Kidney tubule cell (primary cell): Measurements from ENCODE around the gene CDCA5.

ENCODE experiments used
- DNase-seq: peaks from one replicate; pipeline ENCODE4 v3.0.0-alpha.2; 2018; ENCODE audit warnings: low spot score

CDCA5 gene

GRCh38 chr11:65071907-65072630 is 11.8 kb downstream of the CDCA5 start:
- DNase-seq = no peak

- peak; percentile 33 for DNase-seq
Measured at GRCh38 chr11:65069217-65069616, 14.6 kb downstream of the CDCA5 start.

- DNase-seq = no peak
Measured at GRCh38 chr11:65067446-65067845, 16.4 kb downstream of the CDCA5 start.

GRCh38 chr11:65066805-65067291 is 17.0 kb downstream of the CDCA5 start:
- DNase-seq = no peak

GRCh38 chr11:65066315-65066714 is 17.5 kb downstream of the CDCA5 start:
- no peak for DNase-seq

GRCh38 chr11:65065851-65066250 is 18.0 kb downstream of the CDCA5 start:
- DNase-seq = no peak

- DNase-seq = no peak
Measured at GRCh38 chr11:65064847-65065240, 19.0 kb downstream of the CDCA5 start.

GRCh38 chr11:65063532-65063931 is 20.3 kb downstream of the CDCA5 start:
- no peak for DNase-seq

GRCh38 chr11:65060913-65061408 is 22.9 kb downstream of the CDCA5 start:
- DNase-seq = no peak

GRCh38 chr11:65059959-65060824 is 23.6 kb downstream of the CDCA5 start:
- no peak for DNase-seq

GRCh38 chr11:65059523-65059922 is 24.3 kb downstream of the CDCA5 start:
- no peak for DNase-seq

GRCh38 chr11:65058419-65059054 is 25.3 kb downstream of the CDCA5 start, which contains the start of gene NAALADL1:
Gene NAALADL1, minus strand, starts transcription at chr11:65058553. Its CDS starts 32 bp downstream, at chr11:65058521.
- no peak for DNase-seq

GRCh38 chr11:65058012-65058411 is 25.8 kb downstream of the CDCA5 start:
- DNase-seq = no peak

GRCh38 chr11:65057526-65057925 is 26.3 kb downstream of the CDCA5 start:
- no peak for DNase-seq

- no peak for DNase-seq
Measured at GRCh38 chr11:65056999-65057398, 26.8 kb downstream of the CDCA5 start.

- DNase-seq = no peak
Measured at GRCh38 chr11:65055538-65055937, 28.3 kb downstream of the CDCA5 start.

- no peak for DNase-seq
Measured at GRCh38 chr11:65053827-65054508, 29.9 kb downstream of the CDCA5 start.

GRCh38 chr11:65051398-65051858 is 32.4 kb downstream of the CDCA5 start:
- no peak for DNase-seq

- no peak for DNase-seq
Measured at GRCh38 chr11:65047581-65048422, 36.0 kb downstream of the CDCA5 start.

GRCh38 chr11:65045728-65046127 is 38.1 kb downstream of the CDCA5 start:
- no peak for DNase-seq

- DNase-seq = no peak
Measured at GRCh38 chr11:65045061-65045460, 38.8 kb downstream of the CDCA5 start.
